Glomerular endothelial cell (primary cell): ENCODE data around the gene BCAS3. TPM values are rescaled to one million over a fixed set of nuclear protein-coding genes. Genes with fewer than 3 reads are reported as not detected.
"Not testable (repeated sequence)": the region's sequence is repeated elsewhere in the genome, so short reads cannot be mapped to it uniquely, and the experiment has no call there.

Experiments used
- DNase-seq: peaks from one replicate; pipeline ENCODE4 v3.0.0-alpha.2; 2011; ENCODE audit warnings: low read depth, low spot score; ENCODE audit errors: extremely low read depth
- total RNA-seq: library from RNA; depleted of rRNA; stranded (reverse); fragments of >200 nt; gene quantifications from 2 replicates; pipeline ENCODE4 v1.2.3, GENCODE V29; 2015

BCAS3 gene
- total RNA-seq, 1 donor from 2014 or later, result 52.3 TPM

GRCh38 chr17:60781880-60782412 lies 104.3 kb downstream of the BCAS3 start:
- DNase-seq, result no peak

GRCh38 chr17:60782742-60783141 lies 105.1 kb downstream of the BCAS3 start:
- DNase-seq, result no peak

GRCh38 chr17:60790205-60790604 lies 112.6 kb downstream of the BCAS3 start:
- no peak for DNase-seq

GRCh38 chr17:60792250-60792898 lies 114.7 kb downstream of the BCAS3 start:
- no peak for DNase-seq

DNA sequence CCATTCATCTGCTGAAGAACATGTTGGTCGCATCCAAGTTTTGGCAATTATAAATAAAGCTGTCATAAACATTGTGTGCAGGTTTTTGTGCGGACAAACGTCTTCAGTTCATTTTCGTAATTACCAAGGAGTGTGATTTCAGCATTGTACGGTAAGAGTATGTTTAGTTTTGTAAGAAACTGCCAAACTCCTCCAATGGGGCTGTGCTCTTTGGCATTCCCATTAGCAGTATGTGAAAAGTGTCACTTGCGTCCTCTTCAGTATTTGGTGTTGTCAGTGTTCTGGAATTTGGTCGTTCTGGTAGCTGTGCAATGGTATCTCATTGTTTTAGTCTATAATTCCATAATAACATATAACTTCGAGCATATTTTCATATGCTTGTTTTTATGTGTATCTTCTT lies 120.9 kb downstream of the BCAS3 start:
- no peak for DNase-seq

DNA sequence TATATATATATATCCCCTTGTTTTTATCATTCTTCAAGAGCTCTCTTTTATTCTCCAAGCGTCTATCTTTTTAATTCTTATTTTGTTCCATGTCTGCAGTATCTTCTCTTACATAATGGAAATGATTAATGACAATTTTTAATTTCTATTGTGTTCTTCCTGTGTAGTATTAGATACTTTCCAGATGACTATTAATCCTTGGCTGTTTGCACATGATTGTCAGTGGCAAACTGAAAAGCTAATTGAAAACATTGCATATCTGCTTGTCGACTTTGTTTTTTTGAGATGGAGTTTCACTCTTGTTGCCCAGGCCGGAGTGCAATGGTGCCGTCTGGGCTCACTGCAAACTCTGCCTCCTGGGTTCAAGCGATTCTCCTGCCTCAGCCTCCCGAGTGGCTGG lies 124.7 kb downstream of the BCAS3 start:
- DNase-seq, result no peak

GRCh38 chr17:60803059-60803458 lies 125.4 kb downstream of the BCAS3 start:
- no peak for DNase-seq

DNA sequence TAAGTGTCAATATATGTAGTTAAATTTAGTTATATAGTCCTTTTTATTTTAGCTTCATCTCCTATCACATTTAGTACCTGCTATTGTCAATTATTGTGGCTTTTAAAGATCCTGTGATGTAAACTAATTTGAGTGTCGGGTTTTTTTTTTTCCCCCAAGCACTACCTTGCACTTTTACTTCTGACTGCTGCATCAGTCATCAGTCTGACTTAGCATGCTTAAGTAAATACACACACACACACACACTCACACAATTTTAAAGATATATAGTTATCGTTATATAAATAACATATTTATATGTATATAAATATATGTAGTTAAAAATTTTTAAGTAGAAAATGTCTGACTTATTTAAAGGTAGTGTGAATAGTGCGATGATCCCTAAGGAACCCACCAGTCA lies 127.2 kb downstream of the BCAS3 start:
- DNase-seq, result no peak

- DNase-seq, result no peak
Measured at GRCh38 chr17:60809421-60809820, 131.8 kb downstream of the BCAS3 start.

DNA sequence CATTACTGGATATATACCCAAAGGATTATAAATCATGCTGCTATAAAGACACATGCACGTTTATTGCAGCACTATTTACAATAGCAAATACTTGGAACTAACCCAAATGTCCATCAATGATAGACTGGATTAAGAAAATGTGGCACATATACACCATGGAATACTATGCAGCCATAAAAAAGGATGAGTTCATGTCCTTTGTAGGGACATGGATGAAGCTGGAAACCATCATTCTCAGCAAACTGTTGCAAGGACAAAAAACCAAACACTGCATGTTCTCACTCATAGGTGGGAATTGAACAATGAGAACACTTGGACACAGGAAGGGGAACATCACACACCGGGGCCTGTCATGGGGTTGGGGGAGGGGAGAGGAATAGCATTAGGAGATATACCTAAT lies 137.3 kb downstream of the BCAS3 start:
- DNase-seq, result not testable (repeated sequence)

DNA sequence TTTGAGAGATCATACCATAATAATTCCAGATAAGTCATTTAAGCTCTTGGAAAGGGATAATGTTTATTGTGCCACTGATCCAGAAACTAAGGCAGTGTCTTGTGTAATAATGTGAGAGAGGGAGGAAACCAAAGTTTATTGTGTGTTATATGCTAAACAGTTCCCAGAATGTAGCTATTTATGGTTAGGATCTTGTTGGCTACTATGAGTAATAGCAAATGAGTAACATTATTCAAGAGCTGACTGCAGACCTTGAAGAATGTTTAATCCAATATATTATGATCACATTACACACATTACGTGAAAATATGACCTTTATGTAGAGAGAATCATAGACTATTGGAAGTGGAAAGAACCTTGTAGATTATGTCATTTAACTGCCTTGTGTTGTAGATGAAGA lies 139.5 kb downstream of the BCAS3 start:
- DNase-seq, result no peak

- no peak for DNase-seq
Measured at GRCh38 chr17:60819447-60820130, 141.9 kb downstream of the BCAS3 start.

DNA sequence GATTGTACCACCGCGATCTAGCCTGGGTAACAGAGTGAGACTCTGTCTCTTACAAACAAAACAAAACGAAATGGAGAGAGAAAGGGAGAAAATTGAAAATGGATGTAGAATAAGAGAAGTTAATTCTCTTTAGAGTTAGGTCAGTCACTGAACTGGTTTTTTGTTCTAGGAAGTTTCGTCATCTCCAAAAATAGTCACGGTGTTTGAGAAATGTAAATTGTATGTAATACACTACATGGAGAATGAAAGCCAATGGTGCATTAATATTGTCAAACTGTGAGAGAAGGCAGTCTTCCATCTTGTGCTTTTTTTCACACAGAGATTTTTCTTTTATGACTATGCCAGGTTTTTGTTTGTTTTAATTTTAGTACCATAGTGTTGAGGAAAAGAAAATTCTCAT lies 145.9 kb downstream of the BCAS3 start:
- no peak for DNase-seq

- DNase-seq, result no peak
Measured at GRCh38 chr17:60825351-60825750, 147.7 kb downstream of the BCAS3 start.

GRCh38 chr17:60827943-60828342 lies 150.3 kb downstream of the BCAS3 start:
- DNase-seq, result no peak

GRCh38 chr17:60832151-60832585 lies 154.5 kb downstream of the BCAS3 start:
- DNase-seq, result no peak

GRCh38 chr17:60832631-60833030 lies 155.0 kb downstream of the BCAS3 start:
- no peak for DNase-seq

GRCh38 chr17:60840456-60840855 lies 162.8 kb downstream of the BCAS3 start:
- DNase-seq, result no peak

- DNase-seq, result no peak
Measured at GRCh38 chr17:60845012-60845411, 167.4 kb downstream of the BCAS3 start.

GRCh38 chr17:60846175-60846574 lies 168.5 kb downstream of the BCAS3 start:
- no peak for DNase-seq

- DNase-seq, result no peak
Measured at GRCh38 chr17:60851181-60851580, 173.5 kb downstream of the BCAS3 start.

- no peak for DNase-seq
Measured at GRCh38 chr17:60857556-60858080, 180.0 kb downstream of the BCAS3 start.
